Activated naive CD4-positive, alpha-beta T cell treated with anti-CD3 and anti-CD28 coated beads, Interleukin-2, amount 50 U/mL, for 72 hours (primary cell): Measurements from ENCODE around the gene ASB4. TPM values are rescaled to one million over a fixed set of nuclear protein-coding genes. Genes with fewer than 3 reads are reported as not detected.
"Not testable (repeated sequence)": the region's sequence is repeated elsewhere in the genome, so short reads cannot be mapped to it uniquely, and the experiment has no call there.

Experiments
- ATAC-seq, 2 donors: fragments of 150-1000 bp; cut with Tn5 transposase; 2 replicates each; pipeline ENCODE4 v1.10.0; 2021; ENCODE audit warnings: mild to moderate bottlenecking in 2 of 2, moderate library complexity in 2 of 2
- DNase-seq, 2 donors: peaks; one replicate each; pipeline ENCODE4 v3.0.0; 2021 to 2022; ENCODE audit warnings: low spot score in 2 of 2
- H3K27ac Mint-ChIP-seq, 2 donors: one replicate each; pipeline ENCODE4 v1.8.0; 2022; ENCODE audit warnings: mild to moderate bottlenecking in 2 of 2, mixed read lengths in 2 of 2
- H3K36me3 Mint-ChIP-seq, 2 donors: one replicate each; pipeline ENCODE4 v1.8.0; 2022; ENCODE audit warnings: mixed read lengths in 2 of 2
- H3K9me3 Mint-ChIP-seq, 2 donors: one replicate each; pipeline ENCODE4 v1.8.0; 2022; ENCODE audit warnings: mixed read lengths in 2 of 2
- total RNA-seq, 2 donors: library from RNA; stranded (reverse); gene quantifications; one replicate each; pipeline ENCODE4 v1.2.3, GENCODE V29; 2022

ASB4 gene
- total RNA-seq, 2 donors from 2014 or later, result not detected

GRCh38 chr7:95503271-95504131 is 17.8 kb downstream of the ASB4 start:
- no peak overlapping the region for H3K27ac Mint-ChIP-seq
- no peaks in the 10 kb centered on the region for H3K9me3 Mint-ChIP-seq
- ATAC-seq (no peak), DNase-seq (no peak)
- no peaks in the 10 kb centered on the region for H3K36me3 Mint-ChIP-seq

- H3K27ac Mint-ChIP-seq, DNase-seq, H3K36me3 Mint-ChIP-seq, ATAC-seq, H3K9me3 Mint-ChIP-seq: not testable (repeated sequence)
Observed at GRCh38 chr7:95504132-95504588, 18.4 kb downstream of the ASB4 start.

GRCh38 chr7:95508780-95509179 is 23.0 kb downstream of the ASB4 start:
- ATAC-seq, result peak; percentile 66 to 83
- no peaks in the 10 kb centered on the region for H3K36me3 Mint-ChIP-seq
- no peaks in the 10 kb centered on the region for H3K9me3 Mint-ChIP-seq
- H3K27ac Mint-ChIP-seq, result no peak overlapping the region
- DNase-seq, result no peak

GRCh38 chr7:95509199-95509598 is 23.5 kb downstream of the ASB4 start:
- Mint-ChIP-seq H3K9me3 (no peaks in the 10 kb centered on the region), H3K36me3 (no peaks in the 10 kb centered on the region), H3K27ac (no peak overlapping the region)
- ATAC-seq (peak; percentile 18 to 70), DNase-seq (no peak)

GRCh38 chr7:95511716-95512260 is 26.0 kb downstream of the ASB4 start:
- Mint-ChIP-seq H3K27ac (no peak overlapping the region), H3K9me3 (no peaks in the 10 kb centered on the region), H3K36me3 (no peaks in the 10 kb centered on the region)
- ATAC-seq (peak; percentile 79 to 80), DNase-seq (peak in 1 of 2 donors; percentile 67)

- DNase-seq, result no peak
- Mint-ChIP-seq H3K9me3 (no peaks in the 10 kb centered on the region), H3K36me3 (no peaks in the 10 kb centered on the region), H3K27ac (no peak overlapping the region)
- ATAC-seq, result no peak
Observed at GRCh38 chr7:95517458-95517857, 31.7 kb downstream of the ASB4 start.

- ATAC-seq (no peak), DNase-seq (no peak)
- Mint-ChIP-seq H3K9me3 (no peaks in the 10 kb centered on the region), H3K36me3 (no peaks in the 10 kb centered on the region), H3K27ac (no peak overlapping the region)
Observed at GRCh38 chr7:95517870-95518269, 32.1 kb downstream of the ASB4 start.

GRCh38 chr7:95520136-95520535 is 34.4 kb downstream of the ASB4 start:
- ATAC-seq (no peak), DNase-seq (no peak)
- H3K9me3 Mint-ChIP-seq, result no peaks in the 10 kb centered on the region
- H3K27ac Mint-ChIP-seq, result no peak overlapping the region
- H3K36me3 Mint-ChIP-seq, result no peaks in the 10 kb centered on the region

- Mint-ChIP-seq H3K36me3 (no peaks in the 10 kb centered on the region), H3K9me3 (no peaks in the 10 kb centered on the region)
- no peak for ATAC-seq
Observed at GRCh38 chr7:95525503-95525902, 39.8 kb downstream of the ASB4 start.

GRCh38 chr7:95526128-95526738 is 40.5 kb downstream of the ASB4 start:
- Mint-ChIP-seq H3K9me3 (no peaks in the 10 kb centered on the region), H3K36me3 (no peaks in the 10 kb centered on the region), H3K27ac (no peak overlapping the region)
- ATAC-seq (no peak), DNase-seq (no peak)

More at GRCh38 chr7:95525503-95525902, 39.8 kb downstream of the ASB4 start:
- no peak overlapping the region for H3K27ac Mint-ChIP-seq
- DNase-seq, result no peak

GRCh38 chr7:95527033-95527775 is 41.5 kb downstream of the ASB4 start:
- H3K36me3 Mint-ChIP-seq, result no peaks in the 10 kb centered on the region
- peak in 1 of 2 donors; percentile 63 for ATAC-seq
- H3K9me3 Mint-ChIP-seq, result no peaks in the 10 kb centered on the region
- peak in 1 of 2 donors; percentile 15 for DNase-seq
- H3K27ac Mint-ChIP-seq, result peak overlapping the region in 1 of 2 donors; percentile 77

GRCh38 chr7:95527776-95528250 is 42.1 kb downstream of the ASB4 start:
- ATAC-seq, result no peak
- H3K27ac Mint-ChIP-seq, result no peak overlapping the region
- no peaks in the 10 kb centered on the region for H3K9me3 Mint-ChIP-seq

GRCh38 chr7:95529701-95530100 is 44.0 kb downstream of the ASB4 start:
- Mint-ChIP-seq H3K27ac (no peak overlapping the region), H3K36me3 (no peaks in the 10 kb centered on the region), H3K9me3 (no peaks in the 10 kb centered on the region)
- no peak for DNase-seq
- no peak for ATAC-seq

More at GRCh38 chr7:95527776-95528250, 42.1 kb downstream of the ASB4 start:
- no peaks in the 10 kb centered on the region for H3K36me3 Mint-ChIP-seq
- no peak for DNase-seq

GRCh38 chr7:95530881-95531280 is 45.1 kb downstream of the ASB4 start:
- H3K9me3 Mint-ChIP-seq, result peaks cover 0 to 4% of the 10 kb centered on the region in 2 donors
- H3K27ac Mint-ChIP-seq, result no peak overlapping the region
- ATAC-seq (no peak), DNase-seq (no peak)
- H3K36me3 Mint-ChIP-seq, result no peaks in the 10 kb centered on the region

GRCh38 chr7:95531605-95532219 is 46.0 kb downstream of the ASB4 start:
- DNase-seq, result no peak
- no peak for ATAC-seq
- Mint-ChIP-seq H3K27ac (no peak overlapping the region), H3K36me3 (no peaks in the 10 kb centered on the region), H3K9me3 (peaks cover 0 to 4% of the 10 kb centered on the region in 2 donors)

- ATAC-seq, result no peak
- no peak for DNase-seq
- Mint-ChIP-seq H3K9me3 (peaks cover 0 to 4% of the 10 kb centered on the region in 2 donors), H3K36me3 (no peaks in the 10 kb centered on the region), H3K27ac (no peak overlapping the region)
Observed at GRCh38 chr7:95534796-95535195, 49.1 kb downstream of the ASB4 start.
